Vagina (tissue), 2 donors: ENCODE results near the gene BSND. TPM values are rescaled to one million over a fixed set of nuclear protein-coding genes. Genes with fewer than 3 reads are reported as not detected.

Experiments
- DNase-seq, 2 donors: peaks; one replicate each; pipeline ENCODE4 v3.0.0-alpha.2; 2017; ENCODE audit errors: extremely low spot score in 2 of 2
- H3K27ac ChIP-seq: fragments of 200-600 bp; sonication (generic); one replicate; pipeline ENCODE4 v1.5.1; 2019
- H3K27me3 ChIP-seq: fragments of 200-600 bp; sonication (generic); one replicate; pipeline ENCODE4 v1.5.1; 2019
- H3K36me3 ChIP-seq, 2 donors: fragments of 200-600 bp; sonication (generic); one replicate each; pipeline ENCODE4 v1.5.1; 2017 to 2019
- H3K4me1 ChIP-seq: fragments of 200-600 bp; sonication (generic); one replicate; pipeline ENCODE4 v1.5.1; 2019
- H3K4me3 ChIP-seq, 2 donors: fragments of 200-600 bp; sonication (generic); 1 replicate in 1 of 2; 2 replicates in 1 of 2; pipeline ENCODE4 v1.5.1; 2016 to 2019
- H3K9me3 ChIP-seq: fragments of 200-600 bp; sonication (generic); one replicate; pipeline ENCODE4 v1.5.1; 2019
- CTCF ChIP-seq, 3 experiments: fragments of 450-650 bp in 2 of 3; fragments of 200-600 bp in 1 of 3; sonication (generic) in 1 of 3; IDR thresholded peaks; one replicate each; pipeline ENCODE4 v1.5.1; 2017 to 2019; ENCODE audit warnings: antibody characterized with exemption in 3 of 3, mild to moderate bottlenecking in 2 of 3, moderate library complexity in 2 of 3
- POLR2A ChIP-seq, 2 donors: fragments of 450-650 bp; IDR thresholded peaks; one replicate each; pipeline ENCODE4 v1.6.1; 2017; ENCODE audit warnings: antibody characterized with exemption in 2 of 2, mild to moderate bottlenecking in 2 of 2, moderate library complexity in 2 of 2
- POLR2AphosphoS5 ChIP-seq, 2 donors: sonication (generic); formaldehyde crosslinking; IDR thresholded peaks; one replicate each; pipeline ENCODE4 v1.9.0; 2017; ENCODE audit warnings: antibody characterized with exemption in 2 of 2, mild to moderate bottlenecking in 2 of 2, low read depth in 1 of 2; ENCODE audit not compliant: insufficient read depth in 1 of 2
- intact Hi-C: fragments of 100-400 bp; cut with DNase I; formaldehyde crosslinking; loops from one replicate; pipeline ENCODE4 v1.15.1; 2023
- total RNA-seq: library from RNA; depleted of rRNA; stranded (reverse); fragments of >200 nt; gene quantifications from one replicate; pipeline ENCODE4 v1.2.3, GENCODE V29; 2016

BSND gene
- total RNA-seq, 1 donor from 2014 or later = not detected

GRCh38 chr1:55051621-55052020 is 52.9 kb downstream of the BSND start:
- Histone ChIP-seq H3K9me3 (no peaks in the 10 kb centered on the region), H3K36me3 (no peaks in the 10 kb centered on the region), H3K27me3 (no peaks in the 10 kb centered on the region), H3K4me3 (no peak overlapping the region), H3K4me1 (no peaks in the 10 kb centered on the region), H3K27ac (no peak overlapping the region)
- intact Hi-C loops = no loop called here
- TF ChIP-seq POLR2AphosphoS5 (IDR thresholded peaks at IDR 0.05; ENCODE audit: insufficient read depth in 1 of 2, low read depth in 1 of 2) = no peak
- TF ChIP-seq POLR2A (IDR thresholded peaks at IDR 0.05) = no peak
- TF ChIP-seq CTCF (IDR thresholded peaks at IDR 0.05) = no peak
- DNase-seq = no peak

DNA sequence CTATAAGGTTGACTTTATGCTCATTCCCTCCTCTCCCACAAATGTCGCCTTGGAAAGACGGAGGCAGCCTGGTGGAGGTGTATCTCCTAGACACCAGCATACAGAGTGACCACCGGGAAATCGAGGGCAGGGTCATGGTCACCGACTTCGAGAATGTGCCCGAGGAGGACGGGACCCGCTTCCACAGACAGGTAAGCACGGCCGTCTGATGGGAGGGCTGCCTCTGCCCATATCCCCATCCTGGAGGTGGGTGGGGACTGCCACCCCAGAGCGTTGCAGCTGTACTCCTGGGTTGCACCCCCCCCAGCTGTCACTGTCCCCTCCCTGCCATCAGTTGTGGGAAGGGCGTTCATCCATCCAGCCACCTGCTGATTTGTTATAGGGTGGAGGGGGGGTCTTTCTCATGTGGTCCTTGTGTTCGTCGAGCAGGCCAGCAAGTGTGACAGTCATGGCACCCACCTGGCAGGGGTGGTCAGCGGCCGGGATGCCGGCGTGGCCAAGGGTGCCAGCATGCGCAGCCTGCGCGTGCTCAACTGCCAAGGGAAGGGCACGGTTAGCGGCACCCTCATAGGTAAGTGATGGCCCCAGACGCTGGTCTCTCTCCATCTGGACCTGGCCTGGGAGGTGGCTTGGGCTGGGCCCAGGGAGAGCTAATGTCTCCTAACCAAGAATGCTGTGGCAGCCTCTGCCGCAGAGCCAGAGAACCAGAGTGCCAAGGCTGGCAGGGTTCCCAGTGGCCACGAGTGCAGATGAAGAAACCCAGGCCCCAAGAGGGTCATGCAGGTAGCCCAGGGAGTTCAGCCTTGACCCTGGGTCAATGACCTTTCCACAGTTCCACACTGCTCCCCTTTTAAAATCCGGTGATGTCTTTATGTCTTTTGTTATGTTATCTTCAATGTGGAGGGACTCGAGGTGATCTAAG is 53.7 kb downstream of the BSND start:
- no peaks in the 10 kb centered on the region for H3K27me3 ChIP-seq
- TF ChIP-seq POLR2AphosphoS5 (IDR thresholded peaks at IDR 0.05; ENCODE audit: insufficient read depth in 1 of 2, low read depth in 1 of 2) (no peak), CTCF (IDR thresholded peaks at IDR 0.05) (no peak), POLR2A (IDR thresholded peaks at IDR 0.05) (no peak)
- H3K4me1 ChIP-seq = no peaks in the 10 kb centered on the region
- H3K36me3 ChIP-seq = no peaks in the 10 kb centered on the region
- no peaks in the 10 kb centered on the region for H3K9me3 ChIP-seq
- no peak for DNase-seq
- intact Hi-C loops = no loop called here
- H3K4me3 ChIP-seq = no peak overlapping the region
- no peak overlapping the region for H3K27ac ChIP-seq

DNA sequence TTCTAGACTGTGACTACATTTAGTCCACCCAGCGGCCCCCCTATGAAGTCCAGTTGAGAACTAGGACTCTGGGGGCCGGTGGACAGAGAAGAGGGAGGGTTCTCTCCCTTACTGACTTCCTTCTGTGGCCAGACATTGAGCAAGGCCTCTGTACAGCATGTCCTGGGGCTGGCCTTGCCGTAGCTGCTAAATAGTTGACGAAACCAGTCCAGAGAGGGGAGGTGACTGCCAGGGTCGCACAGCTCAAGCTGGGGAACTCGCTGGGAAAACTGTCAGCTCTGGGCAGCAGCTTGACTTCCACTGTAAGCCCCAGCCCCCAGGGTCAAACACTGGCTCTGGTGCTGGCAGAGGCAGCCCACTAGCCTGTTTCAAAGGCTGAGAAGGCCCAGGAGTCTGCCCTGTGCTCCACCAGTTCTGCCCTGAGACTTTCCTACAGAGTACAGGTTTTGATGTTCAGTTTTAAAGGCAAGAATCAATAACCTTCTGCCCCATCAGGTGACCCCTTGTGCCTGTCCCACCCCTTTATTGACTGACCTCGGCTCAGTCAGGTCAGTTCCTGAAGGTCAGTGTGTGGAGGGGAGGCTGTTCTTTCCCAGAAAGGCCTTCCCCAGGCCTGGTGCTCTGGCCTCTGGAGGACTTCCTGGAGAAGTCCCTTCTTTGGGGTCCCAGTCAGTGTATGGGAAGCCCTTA is 54.7 kb downstream of the BSND start:
- no peaks in the 10 kb centered on the region for H3K9me3 ChIP-seq
- intact Hi-C loops = no loop called here
- TF ChIP-seq POLR2A (IDR thresholded peaks at IDR 0.05) (no peak), CTCF (IDR thresholded peaks at IDR 0.05) (no peak), POLR2AphosphoS5 (IDR thresholded peaks at IDR 0.05; ENCODE audit: insufficient read depth in 1 of 2, low read depth in 1 of 2) (no peak)
- H3K36me3 ChIP-seq = no peaks in the 10 kb centered on the region
- no peaks in the 10 kb centered on the region for H3K4me1 ChIP-seq
- no peaks in the 10 kb centered on the region for H3K27me3 ChIP-seq
- DNase-seq = no peak
- no peak overlapping the region for H3K4me3 ChIP-seq
- no peak overlapping the region for H3K27ac ChIP-seq

GRCh38 chr1:55054396-55054795 is 55.7 kb downstream of the BSND start:
- Histone ChIP-seq H3K9me3 (no peaks in the 10 kb centered on the region), H3K36me3 (no peaks in the 10 kb centered on the region), H3K27me3 (no peaks in the 10 kb centered on the region), H3K4me3 (no peak overlapping the region), H3K27ac (no peak overlapping the region), H3K4me1 (no peaks in the 10 kb centered on the region)
- intact Hi-C loops = no loop called here
- DNase-seq = no peak
- no peak for TF ChIP-seq CTCF (IDR thresholded peaks at IDR 0.05)
- no peak for TF ChIP-seq POLR2AphosphoS5 (IDR thresholded peaks at IDR 0.05; ENCODE audit: insufficient read depth in 1 of 2, low read depth in 1 of 2)
- no peak for TF ChIP-seq POLR2A (IDR thresholded peaks at IDR 0.05)
